MM.1S (cell line): ENCODE results near the gene TMEM245.

Source experiments
- DNase-seq: peaks from one replicate; pipeline ENCODE4 v3.0.0-alpha.2; 2015
- H2AFZ ChIP-seq: fragments of 300-600 bp; sonication (generic); 2 replicates; pipeline ENCODE4 v1.6.0; 2016; ENCODE audit warnings: antibody characterized with exemption, low read length
- H3F3A ChIP-seq: fragments of 300-600 bp; sonication (generic); 2 replicates; pipeline ENCODE4 v1.6.1; 2016; ENCODE audit warnings: mild to moderate bottlenecking, antibody characterized with exemption, low read length, moderate library complexity, mixed read lengths; ENCODE audit not compliant: insufficient read depth
- H3K27ac ChIP-seq: fragments of 300-600 bp; sonication (generic); 2 replicates; pipeline ENCODE4 v1.5.1; 2016; ENCODE audit warnings: mild to moderate bottlenecking, low read length
- H3K27me3 ChIP-seq: fragments of 300-600 bp; sonication (generic); replicated peaks from 2 replicates; pipeline ENCODE4 v1.6.0; 2016; ENCODE audit warnings: low read length; ENCODE audit not compliant: insufficient read depth
- H3K36me3 ChIP-seq: fragments of 300-600 bp; sonication (generic); replicated peaks from 2 replicates; pipeline ENCODE4 v1.6.1; 2016; ENCODE audit warnings: mild to moderate bottlenecking, low read length, mixed read lengths; ENCODE audit not compliant: insufficient read depth
- H3K4me1 ChIP-seq: fragments of 300-600 bp; sonication (generic); 2 replicates; pipeline ENCODE4 v1.6.1; 2016; ENCODE audit warnings: low read length, mixed read lengths
- H3K4me2 ChIP-seq: fragments of 300-600 bp; sonication (generic); 2 replicates; pipeline ENCODE4 v1.6.0; 2016; ENCODE audit warnings: low read depth, low read length
- H3K4me3 ChIP-seq: fragments of 300-600 bp; sonication (generic); 2 replicates; pipeline ENCODE4 v1.5.1; 2016; ENCODE audit warnings: low read length, mixed read lengths
- H3K79me2 ChIP-seq: fragments of 300-600 bp; sonication (generic); 2 replicates; pipeline ENCODE4 v1.6.1; 2016; ENCODE audit warnings: mixed run types, low read length, mixed read lengths
- H3K9ac ChIP-seq: fragments of 300-600 bp; sonication (generic); 2 replicates; pipeline ENCODE4 v1.6.1; 2016; ENCODE audit warnings: low read length, mixed read lengths
- H3K9me2 ChIP-seq: fragments of 300-600 bp; sonication (generic); replicated peaks from 2 replicates; pipeline ENCODE4 v1.6.1; 2016; ENCODE audit warnings: mild to moderate bottlenecking, low read length, mixed read lengths; ENCODE audit not compliant: insufficient read depth
- H3K9me3 ChIP-seq: fragments of 300-600 bp; sonication (generic); replicated peaks from 2 replicates; pipeline ENCODE4 v1.6.1; 2016; ENCODE audit warnings: mild to moderate bottlenecking, low read length, mixed read lengths; ENCODE audit not compliant: insufficient read depth
- H4K20me1 ChIP-seq: fragments of 300-600 bp; sonication (generic); 2 replicates; pipeline ENCODE4 v1.6.1; 2016; ENCODE audit warnings: mild to moderate bottlenecking, low read length, moderate library complexity, mixed read lengths; ENCODE audit not compliant: insufficient read depth
- EZH2 ChIP-seq: fragments of 300-600 bp; sonication (generic); optimal IDR thresholded peaks from 2 replicates; pipeline ENCODE3; 2017; ENCODE audit warnings: low read depth, mild to moderate bottlenecking, antibody characterized with exemption, low read length, mixed read lengths
- EZH2phosphoT487 ChIP-seq: fragments of 300-600 bp; sonication (generic); IDR thresholded peaks from 2 replicates; pipeline ENCODE4 v1.6.1; 2018; ENCODE audit warnings: antibody characterized with exemption, low read length
- TF ChIP-seq, protein P1 (sequence below): fragments of 300-600 bp; sonication (generic); IDR thresholded peaks from 2 replicates; pipeline ENCODE4 v1.5.1; 2016; ENCODE audit warnings: antibody characterized with exemption, low read length, mixed read lengths

TMEM245 gene

DNA sequence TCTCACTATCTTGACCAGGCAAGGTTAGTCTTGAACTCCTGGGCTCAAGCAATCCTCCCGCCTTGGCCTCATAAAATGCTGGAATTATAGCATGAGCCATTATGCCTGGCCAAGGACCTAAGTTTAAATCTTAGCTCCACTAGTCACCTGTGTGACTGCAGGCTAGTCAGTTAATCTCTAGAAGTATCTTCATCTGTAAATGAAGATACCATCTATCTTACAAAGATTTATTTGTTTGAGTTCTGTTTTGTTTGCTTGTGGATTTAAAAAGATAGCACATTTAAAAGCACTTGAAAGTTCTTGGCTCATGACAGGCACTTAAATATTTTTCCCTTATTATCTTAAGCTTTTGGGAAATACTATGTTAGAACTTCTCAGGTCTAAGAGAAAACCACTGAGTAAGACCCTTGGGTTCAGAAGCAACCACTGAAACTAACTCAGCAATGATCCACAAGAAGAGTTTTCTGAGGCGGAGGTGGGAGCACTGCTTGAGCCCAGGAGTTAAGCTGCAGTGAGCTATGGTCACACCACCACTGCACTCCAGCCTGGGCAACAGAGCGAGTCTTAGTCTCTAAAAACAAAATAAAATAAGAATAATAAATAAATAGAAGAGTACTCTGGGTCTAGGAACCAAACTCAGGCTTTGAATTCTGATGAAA is 19.1 kb downstream of the TMEM245 start:
- H3K9ac ChIP-seq: no peak overlapping the region
- H3K79me2 ChIP-seq: peaks cover 65% of the 10 kb centered on the region
- H3F3A ChIP-seq: peaks cover 9% of the 10 kb centered on the region; the same call in 1 of the 2 replicates
- DNase-seq: no peak
- H3K27me3 ChIP-seq: no peaks in the 10 kb centered on the region
- H3K27ac ChIP-seq: no peak overlapping the region
- H4K20me1 ChIP-seq: no peaks in the 10 kb centered on the region
- TF ChIP-seq EZH2 (no peak), EZH2phosphoT487 (no peak)
- TF ChIP-seq, protein P1, sequence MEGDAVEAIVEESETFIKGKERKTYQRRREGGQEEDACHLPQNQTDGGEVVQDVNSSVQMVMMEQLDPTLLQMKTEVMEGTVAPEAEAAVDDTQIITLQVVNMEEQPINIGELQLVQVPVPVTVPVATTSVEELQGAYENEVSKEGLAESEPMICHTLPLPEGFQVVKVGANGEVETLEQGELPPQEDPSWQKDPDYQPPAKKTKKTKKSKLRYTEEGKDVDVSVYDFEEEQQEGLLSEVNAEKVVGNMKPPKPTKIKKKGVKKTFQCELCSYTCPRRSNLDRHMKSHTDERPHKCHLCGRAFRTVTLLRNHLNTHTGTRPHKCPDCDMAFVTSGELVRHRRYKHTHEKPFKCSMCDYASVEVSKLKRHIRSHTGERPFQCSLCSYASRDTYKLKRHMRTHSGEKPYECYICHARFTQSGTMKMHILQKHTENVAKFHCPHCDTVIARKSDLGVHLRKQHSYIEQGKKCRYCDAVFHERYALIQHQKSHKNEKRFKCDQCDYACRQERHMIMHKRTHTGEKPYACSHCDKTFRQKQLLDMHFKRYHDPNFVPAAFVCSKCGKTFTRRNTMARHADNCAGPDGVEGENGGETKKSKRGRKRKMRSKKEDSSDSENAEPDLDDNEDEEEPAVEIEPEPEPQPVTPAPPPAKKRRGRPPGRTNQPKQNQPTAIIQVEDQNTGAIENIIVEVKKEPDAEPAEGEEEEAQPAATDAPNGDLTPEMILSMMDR: no peak
- no peak overlapping the region for H3K4me3 ChIP-seq
- H3K4me2 ChIP-seq: no peak overlapping the region
- H3K9me3 ChIP-seq: no peaks in the 10 kb centered on the region
- no peak overlapping the region for H2AFZ ChIP-seq
- no peaks in the 10 kb centered on the region for H3K9me2 ChIP-seq
- H3K4me1 ChIP-seq: peaks cover 13% of the 10 kb centered on the region
- peaks cover 5% of the 10 kb centered on the region; the same call in 1 of the 2 replicates for H3K36me3 ChIP-seq

DNA sequence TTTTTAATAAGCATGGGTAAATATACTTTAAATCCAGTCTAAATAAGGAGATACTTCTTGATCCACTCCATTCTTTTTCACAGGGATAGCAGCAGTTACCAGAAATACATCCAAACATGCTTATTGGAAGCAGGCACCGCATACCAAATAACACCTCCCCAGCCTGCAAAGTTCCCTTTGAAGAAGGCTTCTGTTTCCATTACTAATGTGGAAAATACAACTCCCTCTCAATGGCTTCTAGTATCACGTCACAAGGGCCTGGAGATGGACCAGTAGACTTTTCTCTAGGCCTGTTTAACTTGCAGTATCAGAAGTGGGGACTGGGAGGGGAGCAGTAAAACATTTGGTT is 20.8 kb downstream of the TMEM245 start:
- Histone ChIP-seq H3K4me3 (no peak overlapping the region), H3K79me2 (peaks cover 57% of the 10 kb centered on the region), H3K4me2 (no peak overlapping the region), H2AFZ (no peak overlapping the region), H3K9ac (no peak overlapping the region), H3K36me3 (no peaks in the 10 kb centered on the region), H3K27ac (no peak overlapping the region), H3K4me1 (peaks cover 13% of the 10 kb centered on the region), H3K9me2 (no peaks in the 10 kb centered on the region), H3K9me3 (no peaks in the 10 kb centered on the region), H3K27me3 (no peaks in the 10 kb centered on the region), H3F3A (peaks cover 9% of the 10 kb centered on the region; the same call in 1 of the 2 replicates), H4K20me1 (no peaks in the 10 kb centered on the region)
- DNase-seq: no peak
- no peak for TF ChIP-seq EZH2phosphoT487
- no peak for TF ChIP-seq EZH2
- TF ChIP-seq, protein P1: no peak

DNA sequence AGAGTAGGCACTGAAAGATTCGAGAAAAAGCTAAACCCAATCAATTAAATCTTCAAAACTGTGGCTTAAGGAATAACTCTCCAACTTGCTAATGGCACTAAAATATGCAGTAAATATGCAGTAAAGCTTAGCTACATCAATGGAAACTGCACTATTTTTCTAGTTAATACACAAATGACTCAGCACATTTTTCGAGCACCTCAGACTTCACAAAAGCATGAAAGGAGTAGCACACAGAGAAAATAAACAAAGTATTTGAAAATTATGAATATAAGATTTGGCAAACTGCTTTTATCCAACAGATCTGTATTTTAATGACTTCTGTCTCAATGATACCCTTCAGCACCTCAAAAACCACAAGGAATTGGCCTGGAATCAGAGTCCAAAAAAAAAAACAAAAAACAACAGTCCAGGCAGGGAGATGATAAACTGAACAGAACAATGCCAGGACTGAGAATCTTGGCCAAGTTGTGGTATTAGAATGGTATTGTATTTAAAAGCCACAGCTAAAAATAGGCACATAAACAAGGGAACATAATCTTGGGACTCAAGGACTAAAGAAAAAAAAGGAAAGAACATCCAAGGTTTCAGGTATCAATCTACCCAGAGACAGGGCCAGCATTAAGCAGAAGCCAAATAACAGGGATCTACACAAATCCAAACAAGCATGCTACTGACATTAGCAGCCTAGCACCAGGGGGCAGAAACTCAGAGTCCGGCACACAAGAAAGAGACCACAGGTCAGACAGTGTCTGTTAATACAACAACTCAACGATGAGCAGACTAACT is 21.4 kb downstream of the TMEM245 start:
- Histone ChIP-seq H4K20me1 (no peaks in the 10 kb centered on the region), H3K36me3 (no peaks in the 10 kb centered on the region), H3K9me3 (no peaks in the 10 kb centered on the region), H3K4me3 (no peak overlapping the region), H3K9me2 (no peaks in the 10 kb centered on the region), H3K27ac (no peak overlapping the region), H3K27me3 (no peaks in the 10 kb centered on the region), H3K4me2 (no peak overlapping the region), H3K4me1 (peaks cover 13% of the 10 kb centered on the region), H2AFZ (no peak overlapping the region), H3K79me2 (peaks cover 55% of the 10 kb centered on the region), H3K9ac (no peak overlapping the region), H3F3A (peaks cover 9% of the 10 kb centered on the region; the same call in 1 of the 2 replicates)
- no peak for DNase-seq
- no peak for TF ChIP-seq EZH2phosphoT487
- TF ChIP-seq, protein P1: no peak; the same call in 1 of the 2 replicates
- TF ChIP-seq EZH2: no peak
